ENCODE measurements around the gene NEU4. TPM values are rescaled to one million over a fixed set of nuclear protein-coding genes. Genes with fewer than 3 reads are reported as not detected.

NEU4 gene
- total RNA-seq, 4 donors from 2014 or later: 58.1 to 195 (median 93.9) TPM

DNA sequence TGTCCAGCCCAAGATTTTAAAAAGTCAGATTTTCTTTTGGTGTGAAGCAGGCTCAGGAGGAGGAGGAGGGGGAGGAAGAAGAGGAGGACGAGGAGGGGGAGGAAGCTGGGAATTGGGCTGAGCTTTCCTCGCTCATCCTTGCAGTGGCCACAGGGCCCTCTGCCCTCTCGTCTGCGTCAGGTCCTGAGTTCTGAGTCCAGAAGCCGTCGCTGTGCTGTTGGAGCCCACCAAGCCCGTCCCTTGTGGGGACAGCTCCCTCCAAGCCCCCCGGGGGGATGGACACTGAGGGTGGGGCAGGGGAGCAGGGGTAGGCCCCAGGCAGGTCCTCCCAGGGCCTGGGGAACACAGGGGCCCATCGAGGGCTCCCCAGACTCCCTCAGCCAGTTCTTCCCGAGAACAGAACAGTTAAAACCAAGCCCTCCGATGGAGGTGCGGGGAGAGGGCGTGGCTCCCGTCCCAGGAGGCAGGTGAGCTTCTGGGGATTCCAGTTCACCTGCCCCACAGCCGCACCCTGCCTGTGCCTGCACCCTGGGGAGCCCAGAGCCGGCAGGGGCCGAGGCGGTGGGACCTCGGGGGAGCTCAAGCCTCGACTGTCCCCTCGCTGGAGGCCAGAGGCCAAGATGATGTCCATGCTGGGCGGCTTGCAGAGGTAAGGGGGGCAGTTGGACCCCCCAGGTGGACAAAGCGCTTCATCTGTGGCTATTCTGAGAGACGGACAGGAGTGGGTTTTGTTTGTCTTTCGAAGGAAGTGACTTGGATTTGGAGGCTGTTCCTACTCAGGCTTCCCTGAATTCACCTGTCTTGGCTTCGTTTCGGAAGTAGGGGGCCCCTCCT is 32.4 kb upstream of the NEU4 start, which contains the start of gene GAL3ST2:
GAL3ST2 (plus strand) TSS at position 487 of the 834 bp plus-strand sequence; CDS start at position 621, 134 bp downstream.
- WGBS, 2 donors (ENCODE audit: low coverage in 1 of 2): 49 to 60% methylated on average over 1 to 27 of the region's 27 CpGs
- H3K27me3 ChIP-seq: no peaks in the 10 kb centered on the region
- H3K4me3 ChIP-seq: peak within 1 kb of the TSS in 3 of 4 donors; percentile 40 to 46 (median 42)
- TF ChIP-seq, protein P1, sequence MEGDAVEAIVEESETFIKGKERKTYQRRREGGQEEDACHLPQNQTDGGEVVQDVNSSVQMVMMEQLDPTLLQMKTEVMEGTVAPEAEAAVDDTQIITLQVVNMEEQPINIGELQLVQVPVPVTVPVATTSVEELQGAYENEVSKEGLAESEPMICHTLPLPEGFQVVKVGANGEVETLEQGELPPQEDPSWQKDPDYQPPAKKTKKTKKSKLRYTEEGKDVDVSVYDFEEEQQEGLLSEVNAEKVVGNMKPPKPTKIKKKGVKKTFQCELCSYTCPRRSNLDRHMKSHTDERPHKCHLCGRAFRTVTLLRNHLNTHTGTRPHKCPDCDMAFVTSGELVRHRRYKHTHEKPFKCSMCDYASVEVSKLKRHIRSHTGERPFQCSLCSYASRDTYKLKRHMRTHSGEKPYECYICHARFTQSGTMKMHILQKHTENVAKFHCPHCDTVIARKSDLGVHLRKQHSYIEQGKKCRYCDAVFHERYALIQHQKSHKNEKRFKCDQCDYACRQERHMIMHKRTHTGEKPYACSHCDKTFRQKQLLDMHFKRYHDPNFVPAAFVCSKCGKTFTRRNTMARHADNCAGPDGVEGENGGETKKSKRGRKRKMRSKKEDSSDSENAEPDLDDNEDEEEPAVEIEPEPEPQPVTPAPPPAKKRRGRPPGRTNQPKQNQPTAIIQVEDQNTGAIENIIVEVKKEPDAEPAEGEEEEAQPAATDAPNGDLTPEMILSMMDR (IDR thresholded peaks at IDR 0.05): no peak
- TF ChIP-seq EP300 (IDR thresholded peaks at IDR 0.05; ENCODE audit: low read depth) (no peak), POLR2AphosphoS5 (IDR thresholded peaks at IDR 0.05) (peak; percentile 58 to 64 (median 62)), POLR2A (IDR thresholded peaks at IDR 0.05) (peak; percentile 70)
- peak; percentile 77 for DNase-seq
- H3K9me3 ChIP-seq: peaks cover 0 to 3% of the 10 kb centered on the region in 2 donors
- in situ Hi-C loops (cut with MboI; ENCODE audit: low pct_ligation_motif_present in 1 of 4, low pct_unique_long_range_greater_than_20kb in 1 of 4, low sequenced_read_pairs in 3 of 4) (no loop called here), intact Hi-C loops (cut with DNase I; ENCODE audit: low total_unique reads) (no loop called here)
- H3K27ac ChIP-seq: peak within 1 kb of the TSS; percentile 79 to 90 (median 84)
- H3K4me1 ChIP-seq: peaks cover 5 to 46% (median 34%) of the 10 kb centered on the region in 4 donors
- no peaks in the 10 kb centered on the region for H3K36me3 ChIP-seq

GRCh38 chr2:241777170-241777685 is 31.8 kb upstream of the NEU4 start:
- in situ Hi-C loops (cut with MboI; ENCODE audit: low pct_ligation_motif_present in 1 of 4, low pct_unique_long_range_greater_than_20kb in 1 of 4, low sequenced_read_pairs in 3 of 4): no loop called here
- intact Hi-C loops (cut with DNase I; ENCODE audit: low total_unique reads): no loop called here
- WGBS, 2 donors (ENCODE audit: low coverage in 1 of 2): 40% methylated on average over 22 of the region's 22 CpGs; no CpG with 5 or more reads in 1 of the 2 donors
- Histone ChIP-seq H3K9me3 (peaks cover 0 to 3% of the 10 kb centered on the region in 2 donors), H3K4me1 (peaks cover 5 to 40% (median 31%) of the 10 kb centered on the region in 4 donors), H3K27ac (peak overlapping the region; percentile 79 to 90 (median 84)), H3K4me3 (peak overlapping the region in 3 of 4 donors; percentile 40 to 46 (median 42)), H3K27me3 (no peaks in the 10 kb centered on the region), H3K36me3 (no peaks in the 10 kb centered on the region)
- TF ChIP-seq, protein P1 (IDR thresholded peaks at IDR 0.05): no peak
- no peak for TF ChIP-seq EP300 (IDR thresholded peaks at IDR 0.05; ENCODE audit: low read depth)
- no peak for TF ChIP-seq POLR2A (IDR thresholded peaks at IDR 0.05)
- no peak for TF ChIP-seq POLR2AphosphoS5 (IDR thresholded peaks at IDR 0.05)
- DNase-seq: no peak

DNA sequence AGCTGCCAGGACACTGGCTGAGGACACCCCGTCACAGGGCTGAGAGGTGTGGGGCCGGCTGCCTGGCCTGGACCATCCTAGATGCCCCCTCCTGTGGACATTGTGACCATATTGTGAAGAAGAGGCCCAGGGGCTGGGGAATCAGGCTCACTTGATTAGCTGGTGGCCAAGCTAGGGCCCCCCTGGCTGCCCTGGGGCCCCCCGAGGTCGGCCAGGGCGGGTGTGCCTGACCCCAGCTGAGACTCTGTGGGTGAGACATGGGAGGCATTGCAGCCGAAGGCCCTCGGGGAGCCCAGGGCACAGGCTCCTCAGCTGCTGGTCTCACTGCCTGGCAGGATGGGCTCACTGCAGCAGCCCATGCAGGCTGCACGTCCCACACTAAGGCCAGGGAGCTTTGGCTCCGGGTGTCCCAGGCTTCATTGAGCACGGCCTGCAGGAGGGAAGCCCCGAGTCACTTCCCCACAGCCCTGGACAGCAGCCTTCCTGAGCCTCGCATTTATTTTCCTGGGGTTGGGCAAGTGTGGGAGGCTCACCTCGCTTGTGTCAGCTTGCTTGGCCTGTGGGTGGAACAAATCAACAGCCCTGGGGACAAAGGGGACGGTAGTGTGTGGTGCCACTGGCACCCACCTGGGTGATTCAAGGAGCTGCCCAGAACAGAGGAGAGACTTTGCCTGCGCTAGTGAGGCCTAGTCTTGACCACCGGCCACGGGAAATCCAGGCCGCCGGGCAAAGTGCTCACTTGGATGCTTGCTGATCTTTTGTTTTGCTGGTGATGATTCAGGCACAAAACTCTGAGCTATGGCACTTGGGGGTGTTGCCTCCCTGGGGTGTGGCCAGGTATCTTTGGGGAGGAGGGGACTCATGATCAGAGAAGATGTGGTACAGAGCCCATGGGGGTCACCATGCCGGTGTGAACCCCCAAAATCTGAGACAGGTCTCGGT is 31.0 kb upstream of the NEU4 start:
- Histone ChIP-seq H3K27ac (peak overlapping the region; percentile 79 to 90 (median 84)), H3K4me1 (peaks cover 5 to 35% (median 29%) of the 10 kb centered on the region in 4 donors), H3K4me3 (peak overlapping the region in 3 of 4 donors; percentile 40 to 46 (median 42)), H3K36me3 (no peaks in the 10 kb centered on the region), H3K27me3 (no peaks in the 10 kb centered on the region), H3K9me3 (peaks cover 0 to 3% of the 10 kb centered on the region in 2 donors)
- intact Hi-C loops (cut with DNase I; ENCODE audit: low total_unique reads) (no loop called here), in situ Hi-C loops (cut with MboI; ENCODE audit: low pct_ligation_motif_present in 1 of 4, low pct_unique_long_range_greater_than_20kb in 1 of 4, low sequenced_read_pairs in 3 of 4) (no loop called here)
- TF ChIP-seq EP300 (IDR thresholded peaks at IDR 0.05; ENCODE audit: low read depth) (no peak), POLR2A (IDR thresholded peaks at IDR 0.05) (no peak), POLR2AphosphoS5 (IDR thresholded peaks at IDR 0.05) (no peak)
- TF ChIP-seq, protein P1 (IDR thresholded peaks at IDR 0.05): no peak
- DNase-seq: no peak
- 39% methylated on average over 15 of the region's 21 CpGs; no CpG with 5 or more reads in 1 of the 2 donors for WGBS, 2 donors (ENCODE audit: low coverage in 1 of 2)

Data from transverse colon (tissue), 4 donors.